Measurements from ENCODE around the gene TEDC1. TPM values are rescaled to one million over a fixed set of nuclear protein-coding genes. Genes with fewer than 3 reads are reported as not detected.

The TEDC1 gene
- total RNA-seq, 1 donor from 2014 or later = 12.7 TPM

- TF ChIP-seq CTCF (IDR thresholded peaks at IDR 0.05) = no peak
- no peak for DNase-seq (ENCODE audit: low spot score in 2 of 2)
Observed at GRCh38 chr14:105502446-105503295, 11.6 kb downstream of the TEDC1 start.

GRCh38 chr14:105503296-105503640, 12.2 kb downstream of the TEDC1 start:
- intact Hi-C loops (cut with DNase I) = no loop called here
- no peaks in the 10 kb centered on the region for H3K27me3 ChIP-seq
- no peaks in the 10 kb centered on the region for H3K4me1 ChIP-seq
- no peak overlapping the region for H3K4me3 ChIP-seq
- no peak overlapping the region for H3K27ac ChIP-seq
- TF ChIP-seq CTCF (IDR thresholded peaks at IDR 0.05) = no peak
- no peaks in the 10 kb centered on the region for H3K9me3 ChIP-seq
- DNase-seq (ENCODE audit: low spot score in 2 of 2) = no peak
- peaks cover 0 to 7% of the 10 kb centered on the region in 2 donors for H3K36me3 ChIP-seq

More at GRCh38 chr14:105502446-105503295, 11.6 kb downstream of the TEDC1 start:
- Histone ChIP-seq H3K27me3 (no peaks in the 10 kb centered on the region), H3K27ac (no peak overlapping the region), H3K36me3 (peaks cover 0 to 10% of the 10 kb centered on the region in 2 donors), H3K4me1 (no peaks in the 10 kb centered on the region), H3K9me3 (no peaks in the 10 kb centered on the region), H3K4me3 (no peak overlapping the region)
- intact Hi-C loops (cut with DNase I) = no loop called here

- H3K36me3 ChIP-seq = no peaks in the 10 kb centered on the region
- TF ChIP-seq CTCF (IDR thresholded peaks at IDR 0.05) = no peak
- no peak overlapping the region for H3K27ac ChIP-seq
- no peak for DNase-seq (ENCODE audit: low spot score in 2 of 2)
- H3K4me3 ChIP-seq = no peak overlapping the region
- intact Hi-C loops (cut with DNase I) = no loop called here
- no peaks in the 10 kb centered on the region for H3K27me3 ChIP-seq
- H3K9me3 ChIP-seq = no peaks in the 10 kb centered on the region
- H3K4me1 ChIP-seq = no peaks in the 10 kb centered on the region
Observed at GRCh38 chr14:105503935-105504692, 13.1 kb downstream of the TEDC1 start.

GRCh38 chr14:105505101-105505500, 14.1 kb downstream of the TEDC1 start:
- Histone ChIP-seq H3K4me3 (no peak overlapping the region), H3K27me3 (no peaks in the 10 kb centered on the region), H3K36me3 (no peaks in the 10 kb centered on the region), H3K4me1 (no peaks in the 10 kb centered on the region), H3K9me3 (no peaks in the 10 kb centered on the region), H3K27ac (no peak overlapping the region)
- TF ChIP-seq CTCF (IDR thresholded peaks at IDR 0.05) = no peak
- intact Hi-C loops (cut with DNase I) = no loop called here
- no peak for DNase-seq (ENCODE audit: low spot score in 2 of 2)

- no peak for DNase-seq (ENCODE audit: low spot score in 2 of 2)
- no peaks in the 10 kb centered on the region for H3K4me1 ChIP-seq
- H3K4me3 ChIP-seq = no peak overlapping the region
- TF ChIP-seq CTCF (IDR thresholded peaks at IDR 0.05) = no peak
- H3K27me3 ChIP-seq = no peaks in the 10 kb centered on the region
- intact Hi-C loops (cut with DNase I) = no loop called here
- no peaks in the 10 kb centered on the region for H3K36me3 ChIP-seq
- no peaks in the 10 kb centered on the region for H3K9me3 ChIP-seq
- H3K27ac ChIP-seq = no peak overlapping the region
Observed at GRCh38 chr14:105507247-105507646, 16.2 kb downstream of the TEDC1 start.

Measured in ascending aorta (tissue), 2 donors.